Peyer's patch (tissue), 4 donors: ENCODE results near the gene MUC5B. TPM values are rescaled to one million over a fixed set of nuclear protein-coding genes. Genes with fewer than 3 reads are reported as not detected.

Experiments
- DNase-seq, 3 donors: peaks; one replicate each; pipeline ENCODE4 v3.0.0-alpha.2; 2017 to 2019
- H3K27ac ChIP-seq, 4 donors: fragments of 200-600 bp; sonication (generic); one replicate each; pipeline ENCODE4 v1.5.1; 2016 to 2019
- H3K27me3 ChIP-seq, 2 donors: fragments of 200-600 bp; sonication (generic); one replicate each; pipeline ENCODE4 v1.5.1; 2019
- H3K36me3 ChIP-seq, 3 donors: fragments of 200-600 bp; sonication (generic); one replicate each; pipeline ENCODE4 v1.5.1; 2016 to 2019
- H3K4me1 ChIP-seq, 4 donors: fragments of 200-600 bp; sonication (generic); one replicate each; pipeline ENCODE4 v1.5.1; 2016 to 2019
- H3K4me3 ChIP-seq, 4 donors: fragments of 200-600 bp; sonication (generic); 1 replicate in 3 of 4; 2 replicates in 1 of 4; pipeline ENCODE4 v1.5.1; 2016 to 2019; ENCODE audit warnings: mild to moderate bottlenecking in 1 of 4
- H3K9me3 ChIP-seq, 4 donors: fragments of 200-600 bp; sonication (generic); one replicate each; pipeline ENCODE4 v1.5.1; 2016 to 2019; ENCODE audit warnings: mild to moderate bottlenecking in 1 of 4
- CTCF ChIP-seq, 6 experiments: fragments of 450-650 bp in 4 of 6; fragments of 200-600 bp in 2 of 6; sonication (generic) in 1 of 6; IDR thresholded peaks; one replicate each; pipeline ENCODE4 v1.5.1; 2017 to 2019; ENCODE audit warnings: antibody characterized with exemption in 6 of 6, mild to moderate bottlenecking in 3 of 6, moderate library complexity in 1 of 6
- POLR2A ChIP-seq, 2 donors: fragments of 450-650 bp; IDR thresholded peaks; one replicate each; pipeline ENCODE4 v1.5.1; 2017; ENCODE audit warnings: antibody characterized with exemption in 2 of 2, mild to moderate bottlenecking in 2 of 2, moderate library complexity in 2 of 2
- total RNA-seq, 4 donors: library from RNA; depleted of rRNA; stranded (reverse); fragments of >200 nt; gene quantifications; one replicate each; pipeline ENCODE4 v1.1.0, GENCODE V29; 2016

The MUC5B gene
- total RNA-seq, 4 donors from 2014 or later = 0.18 to 25.6 (median 10.5) TPM

- Histone ChIP-seq H3K9me3 (no peaks in the 10 kb centered on the region), H3K27ac (no peak overlapping the region), H3K4me3 (no peak overlapping the region), H3K4me1 (no peaks in the 10 kb centered on the region), H3K27me3 (no peaks in the 10 kb centered on the region), H3K36me3 (no peaks in the 10 kb centered on the region)
- DNase-seq = no peak
- TF ChIP-seq CTCF (IDR thresholded peaks at IDR 0.05) (no peak), POLR2A (IDR thresholded peaks at IDR 0.05) (no peak)
Measured at GRCh38 chr11:1255151-1255550, 32.3 kb downstream of the MUC5B start.

- no peaks in the 10 kb centered on the region for H3K9me3 ChIP-seq
- H3K4me1 ChIP-seq = no peaks in the 10 kb centered on the region
- DNase-seq = no peak
- H3K4me3 ChIP-seq = no peak overlapping the region
- H3K27me3 ChIP-seq = no peaks in the 10 kb centered on the region
- no peak for TF ChIP-seq POLR2A (IDR thresholded peaks at IDR 0.05)
- TF ChIP-seq CTCF (IDR thresholded peaks at IDR 0.05) = no peak
- H3K27ac ChIP-seq = no peak overlapping the region
- no peaks in the 10 kb centered on the region for H3K36me3 ChIP-seq
Measured at GRCh38 chr11:1256257-1257045, 33.6 kb downstream of the MUC5B start.

- no peak for TF ChIP-seq CTCF (IDR thresholded peaks at IDR 0.05)
- no peak for TF ChIP-seq POLR2A (IDR thresholded peaks at IDR 0.05)
- Histone ChIP-seq H3K27ac (no peak overlapping the region), H3K27me3 (no peaks in the 10 kb centered on the region), H3K4me3 (no peak overlapping the region), H3K4me1 (peaks cover 0 to 8% (median 6%) of the 10 kb centered on the region in 4 donors), H3K36me3 (no peaks in the 10 kb centered on the region), H3K9me3 (no peaks in the 10 kb centered on the region)
- DNase-seq = no peak
Measured at GRCh38 chr11:1257366-1257765, 34.5 kb downstream of the MUC5B start.

- H3K27ac ChIP-seq = no peak overlapping the region
- H3K4me3 ChIP-seq = no peak overlapping the region
- no peak for DNase-seq
- TF ChIP-seq POLR2A (IDR thresholded peaks at IDR 0.05) (no peak), CTCF (IDR thresholded peaks at IDR 0.05) (no peak)
- H3K4me1 ChIP-seq = peaks cover 0 to 11% (median 8%) of the 10 kb centered on the region in 4 donors
- no peaks in the 10 kb centered on the region for H3K36me3 ChIP-seq
- H3K27me3 ChIP-seq = no peaks in the 10 kb centered on the region
- no peaks in the 10 kb centered on the region for H3K9me3 ChIP-seq
Measured at GRCh38 chr11:1257916-1258315, 35.0 kb downstream of the MUC5B start.

- Histone ChIP-seq H3K4me3 (no peak overlapping the region), H3K4me1 (peaks cover 0 to 15% (median 9%) of the 10 kb centered on the region in 4 donors), H3K9me3 (no peaks in the 10 kb centered on the region), H3K36me3 (no peaks in the 10 kb centered on the region), H3K27ac (no peak overlapping the region), H3K27me3 (no peaks in the 10 kb centered on the region)
- no peak for DNase-seq
- no peak for TF ChIP-seq POLR2A (IDR thresholded peaks at IDR 0.05)
- no peak for TF ChIP-seq CTCF (IDR thresholded peaks at IDR 0.05)
Measured at GRCh38 chr11:1258401-1259075, 35.7 kb downstream of the MUC5B start.
